ENCODE results near the gene PTK7.
"Not testable (repeated sequence)": the region's sequence is repeated elsewhere in the genome, so short reads cannot be mapped to it uniquely, and the experiment has no call there.

The PTK7 gene

GRCh38 chr6:43054206-43054943 is 21.7 kb upstream of the PTK7 start:
- no peak for DNase-seq

DNA sequence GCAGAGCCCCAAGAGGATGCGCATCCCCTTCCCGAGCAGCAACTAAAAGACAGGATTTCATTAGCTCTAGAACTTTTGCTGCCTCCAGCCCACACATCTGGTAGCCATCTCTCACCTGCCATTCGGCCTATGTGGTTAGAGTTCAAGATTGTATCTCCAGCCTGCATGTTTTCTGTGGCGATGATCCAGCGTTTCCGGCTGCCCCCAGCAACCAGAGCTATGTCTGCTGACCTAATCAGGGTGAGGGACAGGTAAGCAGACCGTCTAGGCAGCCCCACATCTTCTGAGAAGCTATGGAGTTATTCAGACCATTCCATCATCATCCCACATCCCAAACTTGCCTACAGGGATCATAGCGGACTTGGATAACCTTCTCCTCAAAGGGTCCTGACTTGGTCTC is 20.1 kb upstream of the PTK7 start:
- no peak for DNase-seq

DNA sequence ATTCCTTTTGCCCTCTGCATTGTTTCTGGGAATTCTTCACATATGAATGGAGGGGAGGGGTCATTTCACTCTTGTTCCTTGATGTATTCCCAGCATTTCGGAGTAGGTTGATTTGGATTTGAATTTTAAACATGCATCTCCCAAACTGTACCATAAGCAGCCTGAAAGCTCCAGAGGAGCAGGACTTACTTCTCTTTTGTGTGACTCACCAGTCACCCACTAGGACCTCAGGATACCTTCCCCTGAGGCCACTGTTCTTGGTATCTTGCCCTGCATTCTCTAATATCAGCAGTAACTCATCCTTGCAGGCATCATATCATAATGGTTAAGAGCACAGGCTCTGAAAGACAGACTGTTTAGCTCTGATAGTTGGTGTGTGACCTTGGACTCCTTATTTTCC is 17.6 kb upstream of the PTK7 start:
- DNase-seq: peak; percentile 55

GRCh38 chr6:43059168-43060033 is 16.7 kb upstream of the PTK7 start, which contains the start of the genes KLC4 and MRPL2:
Gene KLC4, plus strand, starts transcription at chr6:43059631. Its CDS starts 1,705 bp downstream, at chr6:43061336.
Gene MRPL2, minus strand, starts transcription at chr6:43059434. Its CDS starts 53 bp downstream, at chr6:43059381.
- peak; percentile 100 for DNase-seq

DNA sequence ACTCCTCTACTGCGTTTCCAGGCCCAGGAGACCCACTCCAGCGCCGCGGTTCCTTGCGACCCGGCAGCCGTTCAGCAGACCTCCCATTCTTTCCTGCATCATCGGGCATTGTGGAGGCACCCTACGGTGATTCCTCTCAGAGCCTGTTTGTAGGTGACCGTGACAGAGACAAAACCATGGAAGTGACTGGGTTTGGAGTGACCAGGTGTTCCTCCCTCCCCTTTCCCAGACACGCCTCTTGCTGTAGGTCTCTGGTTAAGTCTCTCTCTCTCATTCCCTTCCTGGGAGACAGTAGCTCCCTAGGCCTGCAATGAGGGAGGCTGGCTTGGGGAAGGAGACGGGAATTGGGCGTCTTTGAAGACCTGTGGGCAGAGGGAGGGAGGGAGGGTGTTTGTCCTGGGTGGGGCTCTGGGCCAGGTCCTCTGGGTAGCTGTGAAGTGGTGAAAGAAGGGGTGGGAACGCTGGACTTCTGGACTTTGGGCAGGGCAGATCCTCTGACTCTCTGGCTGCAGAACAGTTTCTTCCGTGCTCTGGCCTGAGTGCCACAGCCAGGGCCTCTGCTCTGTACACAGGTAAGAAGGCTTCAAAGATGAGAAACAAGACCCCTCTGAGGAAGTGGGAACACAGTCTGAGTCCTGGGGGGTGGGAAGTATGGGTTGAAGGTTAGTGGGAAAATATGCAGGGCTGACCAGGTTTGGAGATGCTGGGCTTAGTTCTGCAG is 15.9 kb upstream of the PTK7 start:
- peak; percentile 17 for DNase-seq

DNA sequence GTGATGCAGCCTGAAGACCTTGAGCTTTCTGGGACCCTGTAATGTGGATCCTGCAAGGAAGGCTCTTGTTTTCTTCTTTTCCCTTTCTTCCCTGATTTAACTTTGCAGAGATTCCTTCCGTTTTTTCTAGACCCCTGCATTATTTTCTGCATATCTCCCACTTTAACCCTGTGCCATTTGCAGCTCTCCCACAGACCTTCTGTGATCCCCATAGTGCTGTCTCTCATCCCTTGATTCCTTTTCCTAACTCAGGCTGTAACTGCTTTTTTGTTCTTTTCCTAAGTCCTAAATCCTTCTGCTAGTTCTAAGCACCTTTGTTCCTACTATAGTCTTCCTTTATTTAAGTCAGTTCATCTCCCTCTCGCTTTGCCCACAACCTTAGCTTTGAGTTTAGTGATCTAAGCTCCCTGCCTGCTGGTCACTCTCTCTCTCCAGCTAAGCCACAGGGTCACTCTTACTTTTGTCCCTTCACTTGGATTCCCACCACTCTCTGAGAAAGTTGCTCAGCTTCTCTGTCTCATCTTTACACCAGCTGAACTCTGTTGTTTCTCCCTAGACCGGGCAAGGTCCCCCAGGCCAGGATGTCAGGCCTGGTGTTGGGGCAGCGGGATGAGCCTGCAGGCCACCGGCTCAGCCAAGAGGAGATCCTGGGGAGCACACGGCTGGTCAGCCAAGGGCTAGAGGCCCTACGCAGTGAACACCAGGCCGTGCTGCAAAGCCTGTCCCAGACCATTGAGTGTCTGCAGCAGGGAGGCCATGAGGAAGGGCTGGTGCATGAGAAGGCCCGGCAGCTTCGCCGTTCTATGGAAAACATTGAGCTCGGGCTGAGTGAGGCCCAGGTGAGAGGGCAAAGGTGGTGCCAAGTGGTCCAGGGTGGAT is 15.1 kb upstream of the PTK7 start:
- DNase-seq: no peak

- no peak for DNase-seq
These were observed 14.3 kb upstream of the PTK7 start for GRCh38 chr6:43061861-43062260.

GRCh38 chr6:43062818-43063217 is 13.3 kb upstream of the PTK7 start:
- no peak for DNase-seq

GRCh38 chr6:43070028-43070632 is 6.0 kb upstream of the PTK7 start:
- DNase-seq: peak; percentile 80

DNA sequence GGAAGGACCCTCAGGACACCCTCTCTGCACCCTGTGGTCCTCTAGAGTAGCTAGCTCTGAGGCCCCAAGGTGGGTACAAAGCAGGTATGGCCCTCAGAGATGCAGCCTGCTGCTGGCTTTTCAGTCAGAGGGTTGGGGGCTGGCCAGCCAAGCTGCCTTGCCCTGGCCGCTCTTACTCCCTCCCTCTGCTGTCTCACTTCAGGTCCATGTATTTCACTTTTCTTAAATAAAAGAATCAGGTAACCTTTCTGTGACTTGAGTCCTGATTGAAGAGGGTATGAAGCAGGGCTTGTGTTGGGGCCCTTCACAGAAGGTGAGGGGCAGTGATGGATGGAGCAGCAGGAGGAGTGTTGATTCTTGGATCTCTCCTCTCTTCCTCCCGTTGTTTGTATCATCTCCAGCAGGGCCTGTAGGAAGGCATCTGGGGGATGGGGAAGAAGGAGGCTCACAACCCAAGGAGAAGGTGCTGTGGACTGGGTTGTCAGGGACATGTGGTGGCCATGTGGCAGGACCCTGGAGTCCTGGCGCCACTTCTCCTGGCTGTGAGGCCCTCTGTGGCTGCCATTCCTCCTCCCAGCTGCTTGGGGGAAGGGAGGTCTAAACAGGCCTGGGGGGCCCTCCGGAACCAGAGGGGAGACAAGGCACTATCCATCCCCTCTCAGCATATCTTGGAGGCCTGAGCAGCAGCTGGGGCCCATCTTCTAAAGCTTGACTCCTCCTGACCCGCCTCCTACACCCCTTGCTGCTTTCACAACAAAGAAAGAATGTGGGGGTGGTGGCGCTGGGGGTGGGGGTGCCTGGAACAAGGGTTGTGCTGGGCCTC is 1.1 kb upstream of the PTK7 start:
- DNase-seq: no peak

DNA sequence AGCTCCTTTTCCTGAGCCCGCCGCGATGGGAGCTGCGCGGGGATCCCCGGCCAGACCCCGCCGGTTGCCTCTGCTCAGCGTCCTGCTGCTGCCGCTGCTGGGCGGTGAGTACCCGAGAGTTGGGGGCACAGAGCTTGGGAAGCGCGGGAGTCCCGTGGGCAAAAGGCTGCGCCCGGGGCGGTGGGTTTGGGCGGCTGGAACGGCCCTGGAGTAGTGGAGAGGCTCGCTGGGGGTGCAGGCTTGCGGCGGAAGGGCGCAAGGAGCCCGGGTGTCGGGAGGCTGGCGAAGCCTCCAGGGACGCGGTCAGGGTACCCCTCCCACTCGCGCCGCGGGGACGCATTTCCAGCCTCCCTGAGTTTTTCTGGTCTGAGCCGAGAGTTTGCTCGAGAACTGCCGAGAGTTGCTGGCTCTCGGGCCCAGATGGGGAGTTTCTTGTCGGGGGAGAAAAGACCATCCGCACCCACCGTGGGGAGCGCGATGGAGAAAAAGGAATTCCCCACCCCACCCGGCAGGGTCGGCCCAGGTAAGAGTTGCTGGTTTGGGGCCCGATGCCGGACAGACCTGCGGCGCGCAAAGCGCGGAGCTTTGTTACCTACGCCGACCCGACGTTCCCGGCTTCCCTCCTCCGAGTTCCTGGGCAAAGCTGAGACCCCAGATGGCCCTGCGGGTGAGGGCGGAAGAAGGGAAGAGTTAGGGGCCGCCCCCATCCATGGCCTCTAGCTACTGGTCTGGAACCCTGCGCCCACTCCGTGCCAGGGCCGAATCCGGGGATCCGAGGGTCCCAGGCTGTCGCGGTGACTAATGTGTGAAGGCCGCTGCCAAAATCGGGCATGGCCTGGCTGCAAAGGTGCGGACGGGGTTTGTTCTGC is 584 bp downstream of the PTK7 start:
- DNase-seq: no peak

GRCh38 chr6:43077333-43077809 is 1.3 kb downstream of the PTK7 start:
- DNase-seq: no peak

DNA sequence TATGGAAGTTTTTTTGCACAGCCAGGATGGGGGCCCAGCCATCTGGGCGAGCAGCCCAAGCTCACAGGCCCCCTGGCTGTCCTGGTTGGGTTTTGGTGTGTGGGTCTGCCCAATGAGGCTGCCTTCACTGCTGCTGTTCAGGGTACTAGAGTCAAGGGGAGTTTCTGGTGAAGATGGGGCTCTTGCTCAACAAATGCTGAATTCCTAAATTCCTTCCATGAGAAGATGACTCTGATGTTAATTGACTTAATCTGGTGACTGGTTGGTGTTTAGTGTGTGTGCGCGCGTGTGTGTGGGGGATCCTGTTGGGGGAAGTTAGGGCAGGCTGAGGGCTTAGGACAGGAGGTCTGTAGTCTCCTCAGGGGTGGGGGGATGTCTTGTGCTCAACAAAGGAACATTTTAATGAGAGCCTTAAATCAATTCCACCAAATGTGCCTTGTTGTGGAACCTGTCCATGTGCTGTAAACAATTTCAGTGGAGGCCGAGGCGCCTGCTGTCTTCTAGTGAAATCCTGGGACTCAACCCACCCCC is 1.9 kb downstream of the PTK7 start:
- DNase-seq: no peak

DNA sequence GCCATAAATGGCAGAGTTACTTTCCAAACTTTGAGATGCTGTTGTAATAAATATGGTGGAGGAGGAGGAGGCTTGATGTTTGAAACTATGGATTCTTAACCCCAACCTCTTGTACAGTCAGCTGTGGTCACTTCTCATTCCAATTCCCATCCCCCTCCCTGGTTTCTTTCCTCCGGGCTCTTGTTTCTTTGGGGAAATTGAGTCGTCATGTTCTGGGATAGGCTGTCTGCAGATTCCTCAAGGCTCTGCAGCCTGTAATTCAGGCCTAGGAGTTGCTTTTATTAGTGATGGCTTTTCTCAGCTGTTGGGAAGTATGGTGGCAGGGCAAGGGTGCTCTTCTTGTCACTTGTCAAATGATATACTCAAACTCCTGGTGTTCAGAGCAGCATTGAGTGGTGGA is 2.6 kb downstream of the PTK7 start:
- DNase-seq: no peak

DNA sequence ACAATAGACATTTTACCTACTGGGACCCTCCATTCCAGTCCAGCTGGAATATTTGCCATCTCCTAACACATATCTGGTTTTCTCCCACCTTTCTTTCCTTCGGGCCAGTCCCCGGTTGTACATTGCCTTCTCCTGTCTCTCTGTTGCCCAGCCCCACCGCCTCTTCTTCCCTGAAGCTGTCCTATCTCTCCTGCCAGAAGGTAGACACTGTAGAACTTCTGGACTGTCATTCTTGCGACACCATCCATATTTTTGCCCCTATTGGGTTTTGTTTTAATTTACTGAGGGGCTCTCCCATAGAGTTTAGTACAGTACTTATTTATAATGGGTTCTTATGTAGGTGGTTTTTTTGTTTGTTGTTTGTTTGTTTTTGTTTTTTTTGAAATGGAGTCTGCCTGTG is 4.9 kb downstream of the PTK7 start:
- no peak for DNase-seq

- DNase-seq: not testable (repeated sequence)
These were observed 5.8 kb downstream of the PTK7 start for GRCh38 chr6:43081922-43082321.

- no peak for DNase-seq
These were observed 6.9 kb downstream of the PTK7 start for GRCh38 chr6:43082806-43083655.

DNA sequence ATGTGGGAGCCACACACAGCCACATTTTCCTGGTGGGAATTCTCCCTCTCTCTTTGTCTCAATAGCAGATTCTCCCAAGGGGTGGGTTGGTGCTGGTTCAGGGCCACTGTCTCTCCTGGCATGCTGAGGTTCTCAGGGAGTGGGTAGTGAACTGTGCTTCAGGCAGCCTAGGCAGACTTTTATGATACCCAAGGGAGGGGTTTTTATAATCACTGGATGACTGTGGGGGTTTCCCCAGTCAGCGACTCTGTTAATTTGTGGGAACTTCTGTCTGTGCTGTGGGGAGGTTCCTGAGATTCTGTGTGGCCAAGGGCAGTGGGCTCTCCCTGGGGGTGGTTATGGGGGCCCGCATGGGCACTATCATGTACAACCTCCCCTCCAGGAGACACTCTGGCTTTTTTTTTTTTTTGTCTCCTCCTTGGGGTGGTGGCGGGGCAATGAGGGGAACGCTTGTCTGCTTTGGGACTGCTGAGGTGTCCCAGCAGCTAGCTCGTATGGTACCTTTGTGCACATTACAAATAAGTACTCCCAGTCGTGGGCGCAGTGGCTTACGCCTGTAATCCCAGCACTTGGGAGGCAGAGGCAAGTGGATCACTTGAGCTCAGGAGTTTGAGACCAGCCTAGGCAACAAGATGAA is 10.0 kb downstream of the PTK7 start:
- no peak for DNase-seq
